Stomach (tissue), 19 donors: ENCODE data around the gene F11R. TPM values are rescaled to one million over a fixed set of nuclear protein-coding genes. Genes with fewer than 3 reads are reported as not detected.

Experiments used
- DNase-seq, 2 donors: peaks; one replicate each; pipeline versions ENCODE4 v3.0.0 to v3.0.0-alpha.2; 2013 to 2019
- H3K27ac ChIP-seq, 5 donors: fragments of 200-600 bp in 4 of 5; sonication (generic) in 4 of 5; one replicate each; pipeline ENCODE4 v1.5.1; 2013 to 2019; ENCODE audit warnings: mild to moderate bottlenecking in 1 of 5, moderate library complexity in 1 of 5
- H3K27me3 ChIP-seq, 3 donors: fragments of 200-600 bp; sonication (generic); one replicate each; pipeline ENCODE4 v1.5.1; 2017 to 2019; ENCODE audit warnings: mixed run types in 1 of 3
- H3K36me3 ChIP-seq, 4 donors: fragments of 200-600 bp; sonication (generic); 1 replicate in 3 of 4; 2 replicates in 1 of 4; pipeline ENCODE4 v1.5.1; 2016 to 2019
- H3K4me1 ChIP-seq, 4 donors: fragments of 200-600 bp; sonication (generic); one replicate each; pipeline ENCODE4 v1.5.1; 2016 to 2019
- H3K4me3 ChIP-seq, 4 donors: fragments of 200-600 bp; sonication (generic) in 3 of 4; one replicate each; pipeline ENCODE4 v1.5.1; 2016 to 2019; ENCODE audit warnings: mild to moderate bottlenecking in 1 of 4
- H3K9me3 ChIP-seq, 4 donors: fragments of 200-600 bp; sonication (generic); one replicate each; pipeline ENCODE4 v1.5.1; 2016 to 2019
- CTCF ChIP-seq, 7 experiments: fragments of 450-650 bp in 4 of 7; fragments of 200-600 bp in 3 of 7; sonication (generic) in 3 of 7; IDR thresholded peaks; one replicate each; pipeline ENCODE4 v1.5.1; 2016 to 2019; ENCODE audit warnings: antibody characterized with exemption in 7 of 7, control low read depth in 2 of 7, mild to moderate bottlenecking in 1 of 7
- EP300 ChIP-seq: sonication (generic); formaldehyde crosslinking; IDR thresholded peaks from one replicate; pipeline ENCODE4 v1.6.1; 2017; ENCODE audit warnings: antibody characterized with exemption
- POLR2A ChIP-seq, 4 donors: fragments of 450-650 bp; IDR thresholded peaks; one replicate each; pipeline ENCODE4 v1.6.1; 2016; ENCODE audit warnings: antibody characterized with exemption in 4 of 4, control low read depth in 2 of 4, mild to moderate bottlenecking in 1 of 4, moderate library complexity in 1 of 4
- POLR2AphosphoS5 ChIP-seq, 3 donors: sonication (generic); formaldehyde crosslinking; IDR thresholded peaks; one replicate each; pipeline ENCODE4 v1.6.1; 2016; ENCODE audit warnings: antibody characterized with exemption in 3 of 3
- WGBS, 5 donors: extraction: QIAGEN DNeasy Blood & Tissue Kit in 3 of 5; methylation state at CpG; one replicate each; pipeline versions ENCODE4 v1.1.5 to v1.1.7; 2013 to 2018; 5-methylcytosine and 5-hydroxymethylcytosine counted together
- intact Hi-C: fragments of 100-400 bp; cut with DNase I; formaldehyde crosslinking; loops from one replicate; pipeline ENCODE4 v1.15.1; 2023; ENCODE audit warnings: low total_unique reads
- long read RNA-seq, 10 donors: transcript quantifications; one replicate each; lab custom pipeline, GENCODE V29; 2026
- polyA plus RNA-seq, 3 donors: library from polyadenylated mRNA; stranded (reverse); fragments of 200-250 nt; gene quantifications; one replicate each; pipeline ENCODE4 v1.2.3, GENCODE V29; 2013
- total RNA-seq, 5 donors: library from RNA; depleted of rRNA; stranded (reverse); fragments of >200 nt; gene quantifications; one replicate each; pipeline versions ENCODE4 v1.1.0 to v1.2.3, GENCODE V29; 2014 to 2016
- donor health status: healthy with polysubstance abuse.
- donor health status: Bipolar disorder and iron deficiency.
- donor health status: healthy.

F11R gene
- 100 to 1,000 TPM in 1 of 5 donors, 10 to 100 TPM in 3, 1 to 10 TPM in 1; 7.6 to 130 (median 20.9) TPM for total RNA-seq
- polyA plus RNA-seq = 10 to 100 TPM; 13.4 to 41.5 (median 29.2) TPM
- long read RNA-seq, donor 1 = 0 reads
- long read RNA-seq, donor 2, partial matches to known transcripts = 0 of 20 reads
- long read RNA-seq, donor 2, other reads (novel, unspliced or antisense) = 20 of 20 reads
- long read RNA-seq, donor 3, partial matches to known transcripts = 7 of 7 reads
- long read RNA-seq, donor 3, other reads (novel, unspliced or antisense) = 0 of 7 reads
- long read RNA-seq, donor 4 = 0 reads
- long read RNA-seq, donor 5 = 0 reads
- long read RNA-seq, donor 6 = 0 reads
- long read RNA-seq, donor 7, partial matches to known transcripts = 10 of 10 reads
- long read RNA-seq, donor 7, other reads (novel, unspliced or antisense) = 0 of 10 reads
- long read RNA-seq, donor 8, partial matches to known transcripts = 6 of 6 reads
- long read RNA-seq, donor 8, other reads (novel, unspliced or antisense) = 0 of 6 reads
- long read RNA-seq, donor 9, partial matches to known transcripts = 7 of 7 reads
- long read RNA-seq, donor 9, other reads (novel, unspliced or antisense) = 0 of 7 reads
- long read RNA-seq, donor 10, partial matches to known transcripts = 8 of 8 reads
- long read RNA-seq, donor 10, other reads (novel, unspliced or antisense) = 0 of 8 reads

- Histone ChIP-seq H3K27me3 (peaks cover 0 to 7% (median 0%) of the 10 kb centered on the region in 3 donors), H3K4me3 (peak within 1 kb of the TSS; percentile 62 to 73 (median 66)), H3K9me3 (no peaks in the 10 kb centered on the region), H3K36me3 (no peaks in the 10 kb centered on the region), H3K4me1 (peaks cover 33 to 57% (median 43%) of the 10 kb centered on the region in 4 donors), H3K27ac (peak within 1 kb of the TSS; percentile 87 to 94 (median 91))
- intact Hi-C loops = no loop called here
- DNase-seq = peak; percentile 60 to 88
- TF ChIP-seq POLR2AphosphoS5 (IDR thresholded peaks at IDR 0.05) (peak in 1 of 3 donors; percentile 71), CTCF (IDR thresholded peaks at IDR 0.05) (peak in 3 of 7 experiments; percentile 7 to 48 (median 30)), POLR2A (IDR thresholded peaks at IDR 0.05) (peak in 1 of 4 donors; percentile 64), EP300 (no peak)
- WGBS, 5 donors = 0 to 2% (median 1%) methylated on average over 27 to 36 of the region's 36 CpGs
Observed at GRCh38 chr1:161020509-161021164, at the start of gene F11R. F11R (minus strand) TSS chr1:161021152; CDS start chr1:161021073, 79 bp downstream.

- WGBS, 5 donors = 47 to 78% (median 75%) methylated on average over 2 to 9 of the region's 9 CpGs
- Histone ChIP-seq H3K27me3 (no peaks in the 10 kb centered on the region), H3K9me3 (no peaks in the 10 kb centered on the region), H3K4me1 (peaks cover 0 to 18% (median 0%) of the 10 kb centered on the region in 4 donors), H3K4me3 (peak within 1 kb of the TSS; percentile 36 to 52 (median 43)), H3K27ac (peak within 1 kb of the TSS; percentile 46 to 90 (median 73)), H3K36me3 (peaks cover 0 to 20% (median 6%) of the 10 kb centered on the region in 4 donors)
- TF ChIP-seq POLR2A (IDR thresholded peaks at IDR 0.05) = no peak
- peak in 2 of 3 donors; percentile 68 to 70 for TF ChIP-seq POLR2AphosphoS5 (IDR thresholded peaks at IDR 0.05)
- no peak for TF ChIP-seq CTCF (IDR thresholded peaks at IDR 0.05)
- no peak for TF ChIP-seq EP300
- intact Hi-C loops = no loop called here
- peak; percentile 60 to 80 for DNase-seq
Observed at GRCh38 chr1:161069731-161070270, 48.8 kb upstream of the F11R start, which contains the start of gene ARHGAP30. ARHGAP30 (minus strand) TSS chr1:161069891; CDS start chr1:161069624, 267 bp downstream.

- intact Hi-C loops = no loop called here
- no peak for TF ChIP-seq POLR2AphosphoS5 (IDR thresholded peaks at IDR 0.05)
- TF ChIP-seq CTCF (IDR thresholded peaks at IDR 0.05) = no peak
- TF ChIP-seq POLR2A (IDR thresholded peaks at IDR 0.05) = no peak
- no peak for TF ChIP-seq EP300
- H3K4me1 ChIP-seq = peaks cover 0 to 18% (median 0%) of the 10 kb centered on the region in 4 donors
- WGBS, 5 donors = 73 to 86% (median 77%) methylated on average over 9 of the region's 9 CpGs
- peaks cover 0 to 2% (median 0%) of the 10 kb centered on the region in 3 donors for H3K27me3 ChIP-seq
- H3K9me3 ChIP-seq = no peaks in the 10 kb centered on the region
- DNase-seq = no peak
- H3K27ac ChIP-seq = peak overlapping the region; percentile 46 to 90 (median 73)
- H3K36me3 ChIP-seq = peaks cover 0 to 15% (median 4%) of the 10 kb centered on the region in 4 donors
- H3K4me3 ChIP-seq = peak overlapping the region; percentile 36 to 52 (median 43)
Observed at GRCh38 chr1:161069241-161069640, 48.3 kb upstream of the F11R start.
